GM23248 (cell line): ENCODE measurements around the gene CHST11.

Source experiments
- EZH2 ChIP-seq: fragments of 200-600 bp; sonication (generic); IDR thresholded peaks from 2 replicates; pipeline ENCODE4 v1.6.1; 2018; ENCODE audit warnings: antibody characterized with exemption, mild to moderate bottlenecking; ENCODE audit not compliant: insufficient read depth, poor library complexity, severe bottlenecking
- EZH2phosphoT487 ChIP-seq: fragments of 200-600 bp; sonication (generic); IDR thresholded peaks from 2 replicates; pipeline ENCODE4 v1.6.1; 2018; ENCODE audit warnings: antibody characterized with exemption, moderate library complexity, mild to moderate bottlenecking, low read depth; ENCODE audit not compliant: insufficient read depth

DNA sequence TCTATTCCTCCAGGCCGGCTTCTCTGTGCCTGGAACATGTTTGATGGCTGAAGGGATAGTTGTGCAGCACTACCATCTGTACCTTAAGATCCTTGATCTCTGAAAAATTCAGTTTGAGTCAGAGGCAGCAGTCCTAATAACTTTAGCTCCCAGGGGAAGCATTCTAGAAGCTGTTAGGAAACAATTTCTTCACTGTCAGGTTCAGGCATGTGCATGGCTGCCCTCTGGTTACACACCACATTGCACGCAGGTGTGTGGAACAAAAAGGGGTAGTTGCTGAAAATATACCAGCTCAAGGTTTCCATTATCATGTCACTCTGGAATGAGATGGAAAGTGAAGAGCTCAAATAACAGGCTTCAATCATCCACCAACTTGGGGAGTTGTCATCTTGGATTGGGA lies 80.1 kb downstream of the CHST11 start:
- TF ChIP-seq EZH2phosphoT487 (no peak), EZH2 (no peak)
